Measurements from ENCODE around the gene PRKAG3.

Gene PRKAG3

GRCh38 chr2:218863021-218863520 lies 31.5 kb upstream of the PRKAG3 start:
- DNase-seq (ENCODE audit: low read depth) = no peak
- TF ChIP-seq CTCF (IDR thresholded peaks at IDR 0.05; ENCODE audit: control insufficient read depth, extremely low read depth, insufficient read depth) = no peak
- no peak overlapping the region for H3K4me3 ChIP-seq (ENCODE audit: low read depth, low read length)

GRCh38 chr2:218861645-218862318 lies 30.2 kb upstream of the PRKAG3 start:
- no peak overlapping the region for H3K4me3 ChIP-seq (ENCODE audit: low read depth, low read length)
- DNase-seq (ENCODE audit: low read depth) = no peak
- no peak for TF ChIP-seq CTCF (IDR thresholded peaks at IDR 0.05; ENCODE audit: control insufficient read depth, extremely low read depth, insufficient read depth)

- H3K4me3 ChIP-seq (ENCODE audit: low read depth, low read length) = no peak overlapping the region
- no peak for DNase-seq (ENCODE audit: low read depth)
- TF ChIP-seq CTCF (IDR thresholded peaks at IDR 0.05; ENCODE audit: control insufficient read depth, extremely low read depth, insufficient read depth) = no peak
Observed at GRCh38 chr2:218860950-218861381, 29.4 kb upstream of the PRKAG3 start.

GRCh38 chr2:218859988-218860831 lies 28.6 kb upstream of the PRKAG3 start:
- no peak for DNase-seq (ENCODE audit: low read depth)
- no peak overlapping the region for H3K4me3 ChIP-seq (ENCODE audit: low read depth, low read length)
- TF ChIP-seq CTCF (IDR thresholded peaks at IDR 0.05; ENCODE audit: control insufficient read depth, extremely low read depth, insufficient read depth) = no peak

DNA sequence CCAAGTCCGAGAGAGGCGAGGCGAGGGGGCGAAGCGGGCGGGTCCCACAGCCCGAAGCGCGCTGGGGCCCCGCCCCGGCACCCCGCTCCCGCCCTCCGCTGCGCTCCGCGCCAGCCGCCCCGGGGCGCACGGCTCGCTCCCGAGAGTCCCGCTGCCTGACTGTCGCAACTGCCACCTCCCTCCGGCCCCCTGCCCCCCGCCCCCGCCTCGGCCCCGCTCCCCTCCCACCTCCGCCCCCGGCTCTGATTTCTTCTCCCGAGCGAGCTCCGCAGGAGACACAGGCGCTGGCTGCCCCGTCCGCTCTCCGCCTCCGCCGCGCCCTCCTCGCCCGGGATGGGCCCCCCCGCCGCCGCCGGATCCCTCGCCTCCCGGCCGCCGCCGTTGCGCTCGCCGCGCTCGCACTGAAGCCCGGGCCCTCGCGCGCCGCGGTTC lies 28.0 kb upstream of the PRKAG3 start, which contains the start of gene WNT6:
Gene WNT6 (plus strand): TSS at position 250 of the 432 bp plus-strand sequence. CDS start 233 bp downstream, outside the sequence.
- H3K4me3 ChIP-seq (ENCODE audit: low read depth, low read length) = no peak within 1 kb of the TSS
- TF ChIP-seq CTCF (IDR thresholded peaks at IDR 0.05; ENCODE audit: control insufficient read depth, extremely low read depth, insufficient read depth) = no peak
- DNase-seq (ENCODE audit: low read depth) = no peak

- H3K4me3 ChIP-seq (ENCODE audit: low read depth, low read length) = no peak overlapping the region
- TF ChIP-seq CTCF (IDR thresholded peaks at IDR 0.05; ENCODE audit: control insufficient read depth, extremely low read depth, insufficient read depth) = no peak
- DNase-seq (ENCODE audit: low read depth) = no peak
Observed at GRCh38 chr2:218858671-218859555, 27.3 kb upstream of the PRKAG3 start.
